ENCODE data around the gene SSC5D.

SSC5D gene

DNA sequence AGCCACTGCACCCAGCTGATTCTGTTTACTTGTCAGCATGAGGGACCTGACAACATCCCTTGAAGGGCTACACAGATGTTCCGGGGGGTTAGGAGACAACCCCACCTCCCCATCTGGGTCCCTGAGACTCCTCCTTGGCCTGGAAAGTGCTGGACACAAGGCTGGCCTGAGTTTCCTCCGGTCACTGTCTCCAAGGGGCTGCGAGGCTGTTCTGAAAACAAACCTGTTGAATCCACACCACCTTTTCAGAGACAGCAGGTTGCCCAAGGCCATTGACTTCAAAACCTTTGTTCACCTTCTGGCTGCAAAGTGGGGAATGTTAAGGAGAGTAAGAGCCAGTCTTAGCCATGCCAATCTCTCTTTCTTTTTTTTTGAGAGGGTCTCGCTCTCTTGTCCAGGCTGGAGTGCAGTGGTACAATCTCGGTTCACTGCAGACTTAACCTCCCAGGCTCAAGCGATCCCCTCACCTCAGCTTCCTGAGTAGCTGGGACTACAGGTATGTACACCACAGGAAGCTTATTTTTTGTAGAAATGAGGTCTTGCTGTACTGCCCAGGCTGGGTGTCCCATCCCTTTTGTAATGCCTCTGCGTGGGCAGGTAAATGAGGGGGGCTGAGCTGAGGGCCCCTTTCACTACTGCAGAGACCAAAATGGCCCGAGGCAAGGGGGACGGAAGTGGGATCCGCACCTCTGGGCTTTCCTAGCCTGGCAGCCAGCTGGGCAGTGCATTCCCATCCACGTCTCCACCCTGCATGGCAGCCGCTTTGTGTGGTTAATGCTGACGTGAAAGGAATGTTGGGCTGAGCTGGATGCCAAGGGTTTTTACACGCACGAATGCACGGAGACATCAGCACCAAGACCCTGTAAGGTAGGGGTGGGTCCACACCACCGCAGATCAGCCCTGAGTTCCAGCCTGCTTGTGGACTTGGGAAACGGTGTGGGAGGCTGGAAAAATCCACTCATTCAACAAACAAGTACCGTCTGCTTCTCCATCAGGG lies 13.7 kb upstream of the SSC5D start:
- DNase-seq = no peak

DNA sequence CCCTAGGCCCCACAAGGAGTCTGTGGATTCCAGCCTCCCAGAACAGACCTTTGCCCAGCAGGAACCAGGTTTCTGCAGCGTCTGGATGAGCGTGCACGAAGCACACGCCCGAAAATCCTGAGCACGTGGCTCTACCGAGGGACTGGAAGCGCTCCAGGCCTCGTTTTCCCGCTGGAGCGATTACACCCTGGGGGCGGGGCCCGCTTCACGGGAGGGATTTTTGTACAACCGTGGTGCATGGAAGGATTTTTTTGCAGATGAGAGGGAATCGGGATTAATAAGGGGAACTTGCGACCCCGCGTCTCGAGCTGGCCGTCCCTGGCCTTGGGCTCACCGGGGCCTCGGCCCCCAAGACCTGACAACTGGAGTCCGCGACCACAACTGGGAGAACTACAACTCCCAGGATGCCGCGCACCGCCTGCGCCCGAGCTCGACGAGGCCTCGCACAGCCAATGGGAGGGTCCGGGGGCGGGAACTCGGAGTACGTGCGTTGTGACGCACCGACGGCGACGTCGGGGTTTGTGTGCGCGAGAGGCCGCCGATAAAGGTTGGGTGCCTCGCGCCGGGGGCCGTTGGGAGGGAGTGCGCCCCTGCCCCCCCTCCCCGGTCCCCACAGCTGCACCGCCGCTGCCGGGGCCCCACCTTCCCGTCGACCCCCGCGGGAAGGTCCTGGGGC lies 12.0 kb upstream of the SSC5D start, which contains the start of gene ZNF628:
Gene ZNF628, plus strand, starts transcription at position 518 of the 676 bp plus-strand sequence. CDS start 3,294 bp downstream, outside the sequence.
- peak; percentile 95 for DNase-seq

DNA sequence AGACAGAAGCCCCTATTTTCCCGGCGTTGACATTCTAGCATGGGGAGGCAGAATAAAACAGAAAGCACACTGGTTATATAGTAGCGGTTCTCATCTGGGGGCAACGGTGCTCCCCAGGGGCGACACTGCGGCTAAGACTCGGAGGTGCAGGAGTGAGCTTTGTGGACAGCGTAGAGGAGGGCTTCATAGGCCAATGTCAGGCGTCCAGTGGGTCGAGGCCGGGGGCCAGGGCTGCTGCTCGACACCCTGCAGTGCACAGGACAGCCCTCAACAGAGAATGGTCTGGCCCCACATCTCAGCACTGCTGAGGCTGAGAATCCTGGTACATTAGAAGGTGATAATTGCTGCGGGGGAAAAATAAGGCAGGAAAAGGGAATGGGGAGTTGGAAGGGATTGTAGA lies 10.3 kb upstream of the SSC5D start:
- no peak for DNase-seq

DNA sequence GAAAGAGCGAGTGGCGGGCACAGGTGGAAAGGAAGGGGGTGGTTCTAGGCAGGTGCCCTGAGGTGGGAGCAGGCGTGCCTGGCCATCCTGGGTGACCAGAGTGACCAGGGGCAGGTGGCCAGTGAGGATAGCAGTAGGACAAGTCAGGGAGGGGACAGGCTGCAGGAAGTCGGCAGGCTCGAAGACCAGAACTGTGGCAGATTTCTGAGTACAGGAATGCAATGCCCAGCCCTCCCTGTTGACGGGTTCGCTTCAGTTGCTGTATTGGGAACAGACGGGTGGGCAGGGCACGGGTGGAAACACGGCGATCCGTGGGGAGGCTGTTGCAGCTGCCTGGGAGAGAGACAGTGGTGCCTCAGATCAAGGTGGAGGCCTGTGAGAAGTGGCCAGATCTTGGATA lies 9.9 kb upstream of the SSC5D start:
- no peak for DNase-seq

DNA sequence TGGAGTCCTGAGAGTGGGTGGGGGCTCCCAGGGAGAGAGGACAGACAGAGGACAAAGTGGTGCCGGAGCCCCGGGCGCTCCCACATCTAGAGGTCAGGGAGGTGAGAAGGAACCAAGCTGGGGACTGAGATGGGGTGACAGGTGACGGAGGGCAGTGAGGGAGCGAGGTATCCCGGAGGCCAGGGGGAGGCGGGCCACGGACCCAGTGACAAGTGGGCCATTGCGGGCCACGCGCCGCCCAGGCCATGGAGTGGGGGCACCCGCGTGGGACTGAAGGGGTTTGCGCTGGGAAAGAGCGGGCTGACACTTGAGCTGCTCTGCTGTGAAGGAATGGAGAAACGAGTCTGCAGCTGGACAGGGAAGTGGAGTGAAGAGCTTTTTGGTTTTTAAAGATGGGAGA lies 9.2 kb upstream of the SSC5D start:
- no peak for DNase-seq

DNA sequence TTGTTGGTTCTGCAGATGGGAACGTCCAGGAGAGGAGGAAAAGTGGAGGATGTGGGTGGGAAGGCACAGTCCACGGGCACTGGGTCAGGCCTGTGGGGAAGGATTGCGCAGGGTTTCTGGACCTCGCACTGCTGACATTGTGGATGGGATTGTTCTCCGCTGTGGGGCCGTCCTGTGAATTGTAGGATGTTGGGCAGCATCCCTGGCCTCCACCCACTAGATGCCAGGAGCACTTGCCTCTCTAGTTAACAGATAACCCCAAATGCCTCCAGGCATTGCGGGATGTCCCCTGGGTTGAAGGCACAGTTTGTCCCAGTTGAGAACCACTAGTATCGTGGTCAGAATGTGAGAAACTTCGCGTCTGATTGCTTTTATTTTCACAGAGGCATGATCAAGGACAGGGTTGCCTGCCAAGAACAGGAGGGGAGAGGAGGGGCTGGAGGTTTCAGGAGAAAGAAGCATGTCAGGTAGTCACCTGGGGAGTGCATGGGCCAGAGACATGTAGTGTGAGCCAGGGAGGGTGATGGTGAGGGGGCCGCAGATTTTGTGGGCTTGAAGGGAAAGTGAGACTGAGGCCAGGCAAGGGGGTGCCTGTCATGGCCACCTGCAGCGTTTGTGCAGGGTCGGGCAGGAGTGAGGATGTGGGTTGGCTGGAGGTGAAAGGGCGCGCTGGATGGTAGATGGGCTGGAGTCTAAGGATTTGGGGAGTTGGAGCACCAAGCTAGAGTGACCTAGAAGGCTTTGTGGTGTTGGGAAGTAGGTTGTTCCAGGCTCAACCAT lies 8.6 kb upstream of the SSC5D start:
- DNase-seq = no peak

DNA sequence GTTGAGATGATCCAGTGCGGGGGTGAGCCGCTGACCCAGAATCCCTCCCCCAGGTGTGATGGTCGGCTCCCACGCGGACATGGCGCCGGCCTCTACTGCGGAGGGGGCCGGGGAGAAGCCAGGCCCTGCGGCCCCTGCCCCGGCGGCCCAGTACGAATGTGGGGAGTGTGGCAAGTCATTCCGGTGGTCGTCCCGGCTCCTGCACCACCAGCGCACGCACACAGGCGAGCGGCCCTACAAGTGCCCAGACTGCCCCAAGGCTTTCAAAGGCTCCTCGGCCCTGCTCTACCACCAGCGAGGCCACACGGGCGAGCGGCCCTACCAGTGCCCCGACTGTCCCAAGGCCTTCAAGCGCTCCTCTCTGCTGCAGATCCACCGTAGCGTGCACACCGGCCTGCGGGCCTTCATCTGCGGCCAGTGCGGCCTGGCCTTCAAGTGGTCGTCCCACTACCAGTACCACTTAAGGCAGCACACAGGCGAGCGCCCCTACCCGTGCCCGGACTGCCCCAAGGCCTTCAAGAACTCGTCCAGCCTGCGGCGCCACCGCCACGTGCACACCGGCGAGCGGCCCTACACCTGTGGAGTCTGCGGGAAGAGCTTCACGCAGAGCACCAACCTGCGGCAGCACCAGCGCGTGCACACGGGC lies 7.0 kb upstream of the SSC5D start:
- DNase-seq = no peak

DNA sequence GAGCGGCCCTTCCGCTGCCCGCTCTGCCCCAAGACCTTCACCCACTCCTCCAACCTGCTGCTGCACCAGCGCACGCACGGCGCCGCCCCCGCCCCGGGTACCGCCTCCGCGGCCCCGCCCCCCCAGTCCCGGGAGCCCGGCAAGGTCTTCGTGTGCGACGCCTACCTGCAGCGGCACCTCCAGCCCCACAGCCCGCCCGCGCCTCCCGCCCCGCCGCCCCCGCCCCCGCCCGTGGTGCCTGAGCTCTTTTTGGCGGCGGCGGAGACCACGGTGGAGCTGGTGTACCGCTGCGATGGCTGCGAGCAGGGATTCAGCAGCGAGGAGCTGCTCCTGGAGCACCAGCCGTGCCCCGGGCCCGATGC lies 6.5 kb upstream of the SSC5D start:
- no peak for DNase-seq

DNA sequence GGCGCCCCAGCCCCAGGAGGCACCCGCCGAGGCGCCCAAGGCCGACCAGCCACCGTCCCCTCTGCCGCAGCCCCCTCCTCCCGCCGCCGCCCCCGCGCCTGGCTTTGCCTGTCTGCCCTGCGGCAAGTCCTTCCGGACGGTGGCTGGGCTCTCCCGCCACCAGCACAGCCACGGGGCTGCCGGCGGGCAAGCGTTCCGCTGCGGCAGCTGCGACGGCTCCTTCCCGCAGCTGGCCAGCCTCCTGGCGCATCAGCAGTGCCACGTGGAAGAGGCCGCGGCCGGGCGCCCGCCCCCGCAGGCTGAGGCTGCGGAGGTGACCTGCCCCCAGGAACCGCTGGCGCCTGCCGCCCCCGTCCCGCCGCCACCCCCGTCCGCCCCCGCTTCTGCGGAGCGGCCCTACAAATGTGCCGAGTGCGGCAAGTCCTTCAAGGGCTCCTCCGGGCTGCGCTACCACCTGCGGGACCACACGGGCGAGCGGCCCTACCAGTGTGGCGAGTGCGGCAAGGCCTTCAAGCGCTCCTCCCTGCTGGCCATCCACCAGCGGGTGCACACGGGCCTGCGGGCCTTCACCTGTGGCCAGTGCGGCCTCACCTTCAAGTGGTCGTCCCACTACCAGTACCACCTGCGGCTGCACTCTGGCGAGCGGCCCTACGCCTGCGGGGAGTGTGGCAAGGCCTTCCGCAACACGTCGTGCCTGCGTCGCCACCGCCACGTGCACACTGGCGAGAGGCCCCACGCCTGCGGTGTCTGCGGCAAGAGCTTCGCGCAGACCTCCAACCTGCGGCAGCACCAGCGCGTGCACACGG lies 5.9 kb upstream of the SSC5D start:
- no peak for DNase-seq

DNA sequence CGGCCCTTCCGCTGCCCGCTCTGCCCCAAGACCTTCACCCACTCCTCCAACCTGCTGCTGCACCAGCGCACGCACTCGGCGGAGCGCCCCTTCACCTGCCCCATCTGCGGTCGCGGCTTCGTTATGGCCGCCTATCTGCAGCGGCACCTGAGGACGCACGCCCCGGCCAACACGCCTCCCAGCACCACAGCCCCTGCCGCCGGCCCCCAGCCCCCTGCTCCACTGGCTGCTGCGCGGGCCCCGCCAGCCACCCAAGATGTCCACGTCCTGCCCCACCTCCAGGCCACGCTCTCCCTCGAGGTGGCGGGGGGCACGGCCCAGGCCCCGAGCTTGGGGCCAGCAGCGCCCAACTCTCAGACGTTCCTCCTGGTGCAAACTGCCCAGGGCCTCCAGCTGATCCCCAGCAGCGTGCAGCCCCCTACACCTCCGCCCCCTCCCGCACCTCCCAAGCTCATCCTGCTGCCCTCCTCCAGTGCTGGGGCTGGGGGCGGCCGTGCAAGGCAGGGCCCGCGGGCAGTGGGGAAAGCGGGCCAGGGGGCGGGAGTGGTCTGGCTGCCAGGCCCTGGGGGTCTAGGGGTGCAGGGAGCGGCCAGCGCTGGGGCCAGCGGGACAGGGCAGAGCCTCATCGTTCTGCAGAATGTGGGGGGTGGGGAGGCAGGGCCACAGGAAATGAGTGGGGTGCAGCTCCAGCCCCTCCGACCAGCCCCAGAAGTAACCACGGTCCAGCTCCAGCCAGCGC lies 5.1 kb upstream of the SSC5D start:
- no peak for DNase-seq

DNA sequence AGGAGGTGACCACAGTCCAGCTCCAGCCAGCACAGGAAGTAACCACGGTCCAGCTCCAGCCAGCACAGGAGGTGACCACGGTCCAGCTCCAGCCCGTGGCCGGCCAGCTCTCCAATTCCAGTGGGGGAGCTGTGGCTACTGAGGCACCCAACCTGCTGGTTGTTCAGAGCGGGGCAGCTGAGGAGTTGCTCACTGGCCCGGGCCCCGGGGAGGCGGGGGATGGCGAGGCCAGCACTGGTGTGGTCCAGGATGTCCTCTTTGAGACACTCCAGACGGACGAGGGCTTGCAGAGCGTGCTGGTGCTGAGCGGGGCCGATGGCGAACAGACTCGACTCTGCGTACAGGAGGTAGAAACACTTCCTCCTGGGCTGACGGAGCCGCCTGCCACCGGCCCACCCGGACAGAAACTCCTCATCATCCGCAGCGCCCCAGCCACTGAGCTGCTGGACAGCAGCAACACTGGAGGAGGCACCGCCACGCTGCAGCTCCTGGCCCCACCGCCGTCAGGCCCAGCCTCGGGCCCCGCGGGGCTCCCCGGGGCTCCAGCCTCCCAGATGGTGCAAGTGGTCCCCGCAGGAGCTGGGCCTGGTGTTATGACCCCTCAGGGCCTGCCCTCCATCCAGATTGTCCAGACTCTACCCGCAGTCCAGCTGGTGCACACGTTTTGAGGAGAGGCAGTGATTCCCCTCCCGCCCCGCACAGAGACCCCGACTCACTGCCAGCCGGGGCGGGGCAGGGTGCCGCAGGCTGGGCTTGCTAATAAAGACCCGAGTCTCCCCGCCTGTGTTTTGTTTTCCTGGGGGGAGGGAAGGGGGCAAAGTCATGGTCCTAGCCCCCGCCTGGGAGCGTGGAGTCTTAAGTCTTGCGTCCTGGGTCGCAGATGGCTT lies 4.3 kb upstream of the SSC5D start:
- DNase-seq = no peak

DNA sequence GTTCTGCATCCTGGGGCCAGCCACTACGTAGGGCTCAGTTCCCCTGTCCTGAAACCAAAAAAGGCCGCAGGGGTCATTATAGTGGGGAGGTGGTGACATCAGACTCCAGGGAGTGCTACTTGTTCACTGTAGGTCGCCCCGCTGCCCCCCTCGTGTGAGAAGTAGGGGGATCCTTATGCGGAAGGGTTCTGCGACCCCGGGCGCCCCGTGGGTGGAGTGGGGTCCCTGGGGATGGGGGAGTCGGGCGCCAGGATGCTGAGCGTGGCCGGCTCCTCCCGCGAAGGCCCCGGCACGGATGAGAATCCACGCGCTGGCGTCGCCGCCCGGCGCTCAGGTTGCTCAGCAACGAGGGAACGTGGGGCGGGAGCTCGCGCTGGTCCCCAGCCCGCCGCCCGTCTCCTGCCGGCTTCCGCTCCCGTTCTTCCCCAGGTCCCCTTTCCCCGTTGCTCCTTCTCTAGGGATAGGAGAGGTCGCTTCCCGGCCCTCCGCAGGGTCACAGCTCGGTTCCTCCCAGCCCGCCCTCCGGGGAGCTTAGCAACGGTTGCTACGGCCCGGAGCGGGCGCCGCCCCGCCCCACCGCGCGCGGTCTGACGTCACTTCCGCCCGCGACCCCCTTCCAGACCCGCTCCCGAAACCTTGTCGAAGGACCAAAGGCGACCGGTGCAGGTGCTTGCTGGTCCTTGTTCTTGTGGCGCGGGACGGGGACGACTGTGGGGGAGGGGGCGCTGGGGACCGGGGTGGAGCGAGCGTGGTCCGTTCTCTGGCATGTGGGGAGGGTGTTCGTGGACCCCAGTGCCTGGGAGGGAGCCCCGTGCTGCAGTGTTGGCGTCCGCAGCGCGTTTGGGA lies 3.4 kb upstream of the SSC5D start, which contains the start of gene NAT14:
Gene NAT14, plus strand, starts transcription at position 596 of the 846 bp plus-strand sequence. CDS start 521 bp downstream, outside the sequence.
- DNase-seq = no peak

DNA sequence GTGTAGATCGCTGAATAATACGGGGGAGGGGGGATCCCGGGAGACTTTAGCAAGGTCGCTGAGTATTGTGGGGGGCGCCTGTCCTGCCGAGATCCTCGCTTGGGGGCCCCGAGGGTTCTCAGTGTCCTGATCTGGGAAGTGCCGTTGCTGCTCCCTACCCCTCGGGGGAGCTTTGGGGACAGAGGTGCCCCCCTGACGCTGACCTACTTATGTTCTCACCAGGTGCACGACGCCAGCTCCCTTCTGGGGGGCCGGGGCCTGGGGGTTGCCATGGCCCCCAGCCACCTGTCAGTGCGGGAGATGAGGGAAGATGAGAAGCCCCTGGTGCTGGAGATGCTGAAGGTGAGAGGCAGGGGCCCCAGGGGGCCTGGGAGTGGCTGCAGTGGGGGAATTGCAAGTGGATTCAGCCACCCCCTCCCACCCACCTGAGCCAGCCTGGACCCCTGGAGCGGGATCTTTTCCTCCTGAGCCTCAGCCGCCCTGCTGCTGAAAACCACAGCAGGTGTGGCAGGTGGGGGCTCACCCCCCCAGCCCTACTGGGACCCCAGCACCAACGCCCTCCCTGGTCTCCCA lies 2.7 kb upstream of the SSC5D start:
- DNase-seq = no peak

DNA sequence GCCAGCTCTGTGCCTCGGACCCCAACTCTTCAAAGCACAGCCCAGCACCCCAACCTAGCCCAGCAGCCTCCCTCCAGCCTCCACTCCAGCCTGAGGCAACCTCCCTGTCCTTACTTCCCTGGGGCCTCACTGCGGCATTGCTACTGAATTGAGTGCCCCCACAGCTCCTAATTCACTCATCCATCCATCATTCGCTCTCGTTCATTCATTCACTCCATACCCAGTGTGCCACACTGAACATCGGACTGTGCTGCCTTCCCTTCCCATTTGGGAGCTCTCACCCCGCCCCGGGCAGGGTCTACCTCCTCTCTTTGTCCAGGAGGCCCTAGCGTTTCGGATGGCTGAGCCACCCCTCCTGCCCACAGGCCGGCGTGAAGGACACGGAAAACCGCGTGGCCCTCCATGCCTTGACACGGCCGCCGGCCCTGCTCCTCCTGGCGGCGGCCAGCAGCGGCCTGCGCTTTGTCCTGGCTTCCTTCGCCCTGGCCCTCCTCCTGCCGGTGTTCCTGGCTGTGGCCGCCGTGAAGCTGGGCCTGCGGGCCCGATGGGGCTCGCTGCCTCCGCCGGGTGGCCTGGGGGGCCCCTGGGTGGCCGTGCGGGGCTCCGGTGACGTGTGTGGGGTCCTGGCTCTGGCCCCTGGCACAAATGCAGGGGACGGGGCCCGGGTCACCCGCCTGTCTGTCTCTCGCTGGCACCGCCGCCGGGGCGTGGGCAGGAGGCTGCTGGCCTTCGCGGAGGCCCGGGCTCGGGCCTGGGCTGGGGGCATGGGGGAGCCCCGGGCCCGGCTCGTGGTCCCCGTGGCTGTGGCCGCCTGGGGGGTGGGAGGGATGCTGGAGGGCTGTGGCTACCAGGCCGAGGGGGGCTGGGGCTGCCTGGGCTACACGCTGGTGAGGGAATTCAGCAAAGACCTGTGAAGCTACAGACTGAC lies 1.9 kb upstream of the SSC5D start:
- DNase-seq = no peak

DNA sequence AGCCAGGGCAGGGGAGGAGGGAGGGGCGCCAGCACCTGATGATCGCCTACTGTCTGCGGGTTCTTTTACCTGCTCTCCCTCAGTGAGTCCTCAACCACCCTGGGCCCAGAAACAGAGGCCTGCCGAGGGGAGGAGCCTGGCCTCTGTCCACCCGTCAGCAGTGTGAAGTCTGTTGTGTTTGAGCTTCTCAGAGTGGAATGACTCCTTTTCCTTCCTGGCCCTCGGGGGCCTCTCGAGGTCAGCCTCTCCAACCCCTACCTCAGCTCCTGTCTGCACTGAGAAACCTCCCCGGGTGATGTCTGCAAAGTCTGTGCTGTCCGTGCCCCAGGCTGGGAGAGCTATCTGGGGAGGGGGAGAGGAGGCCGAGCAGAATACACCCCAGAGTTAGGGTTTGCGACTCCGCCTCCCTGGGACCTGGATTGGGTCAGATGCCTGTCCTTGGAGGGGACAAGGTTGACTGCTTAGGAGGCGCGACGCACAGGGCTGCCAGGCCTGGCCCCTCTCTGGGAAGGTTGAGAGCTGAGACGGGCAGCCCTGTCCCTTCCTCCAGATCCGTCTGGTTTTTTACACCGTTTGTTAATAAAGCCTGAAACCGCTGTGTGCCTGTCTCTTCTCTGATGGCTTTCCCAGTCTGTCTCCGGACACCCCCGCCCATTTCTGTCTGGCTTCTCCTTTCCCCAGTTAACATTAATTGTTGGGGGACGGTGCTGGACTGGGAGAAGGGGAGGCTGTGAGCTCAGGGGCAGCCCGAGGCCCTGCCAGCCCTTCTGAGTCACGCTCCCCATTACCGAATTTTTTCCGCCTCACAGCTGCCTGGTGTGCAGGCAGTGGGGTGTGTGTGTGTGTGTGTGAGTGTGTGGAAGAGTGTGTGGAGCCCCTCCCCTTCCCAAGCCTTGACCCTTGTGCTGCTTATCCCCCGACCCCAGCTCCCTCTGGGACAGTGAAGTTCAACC lies 989 bp upstream of the SSC5D start:
- no peak for DNase-seq
